SH-SY5Y (cell line): ENCODE data around the gene BCLAF1.

Experiments
- GATA2 ChIP-seq: IDR thresholded peaks from 2 replicates; pipeline ENCODE4 v1.6.1; 2011; ENCODE audit warnings: mild to moderate bottlenecking, low read depth, low read length
- GATA3 ChIP-seq: IDR thresholded peaks from 2 replicates; pipeline ENCODE4 v1.6.1; 2011; ENCODE audit warnings: low read depth, mild to moderate bottlenecking, low read length, moderate library complexity

- TF ChIP-seq GATA3, result no peak
- TF ChIP-seq GATA2, result no peak
These were observed 47.5 kb upstream of the BCLAF1 start for GRCh38 chr6:136337121-136337520.
